Measurements from ENCODE around the gene PDIA5.

Gene PDIA5

DNA sequence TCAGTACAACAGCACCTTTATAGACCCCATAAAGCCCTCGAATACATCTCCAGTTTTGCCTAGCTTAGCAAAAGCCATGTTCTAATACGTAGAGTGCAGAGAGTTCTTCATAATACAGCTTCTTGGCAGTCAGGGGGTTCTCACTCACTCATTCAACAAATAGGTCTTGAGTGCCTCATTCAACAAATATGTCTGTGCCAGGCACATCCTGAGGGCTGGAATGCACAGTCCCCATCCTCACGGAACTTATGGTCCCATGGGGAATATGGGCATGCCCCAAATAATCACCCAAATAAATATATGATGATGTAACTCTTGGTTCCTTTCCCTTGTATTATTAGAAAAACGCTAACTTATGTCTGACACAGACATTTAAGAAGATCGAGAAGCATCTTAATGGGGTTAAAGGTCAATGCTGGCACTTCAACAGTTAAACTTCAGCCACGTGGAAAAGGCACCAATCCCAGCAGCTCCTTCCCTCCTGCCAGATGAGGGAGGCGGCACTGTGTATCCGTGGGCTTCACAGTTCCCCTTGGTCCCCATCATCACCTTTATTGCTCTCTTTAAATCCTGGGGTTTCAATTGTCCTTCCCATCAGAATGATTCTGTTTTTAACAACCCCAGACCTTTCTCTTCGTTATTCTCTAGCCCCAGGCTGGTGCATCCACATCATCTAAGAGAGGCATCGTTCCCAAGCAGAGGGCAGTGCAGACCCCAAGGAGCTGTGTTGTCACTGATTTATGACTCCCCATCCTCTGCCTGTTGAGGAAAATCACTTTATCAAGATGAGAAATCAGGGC lies 20.4 kb upstream of the PDIA5 start:
- Histone ChIP-seq H3K4me1 (ENCODE audit: control insufficient read depth, low read length) (no peaks in the 10 kb centered on the region), H3K36me3 (ENCODE audit: control insufficient read depth, low read length) (no peaks in the 10 kb centered on the region), H4K20me1 (ENCODE audit: control insufficient read depth, insufficient read depth, low read depth, low read length) (no peaks in the 10 kb centered on the region), H3K9me3 (ENCODE audit: control insufficient read depth, insufficient read depth, low read length) (no peaks in the 10 kb centered on the region), H3K4me3 (ENCODE audit: low read length) (no peak overlapping the region), H3K27me3 (ENCODE audit: control insufficient read depth, low read length) (peaks cover 32% of the 10 kb centered on the region), H3K9me2 (replicated peaks; ENCODE audit: control insufficient read depth, low read length) (no peaks in the 10 kb centered on the region), H3K79me2 (ENCODE audit: control insufficient read depth, low read length) (no peaks in the 10 kb centered on the region), H3K4me2 (ENCODE audit: low read length) (no peak overlapping the region), H3K27ac (ENCODE audit: low read depth, low read length) (no peak overlapping the region), H3F3A (ENCODE audit: control insufficient read depth, insufficient read depth) (no peaks in the 10 kb centered on the region)
- TF ChIP-seq EZH2phosphoT487 (IDR thresholded peaks at IDR 0.05; ENCODE audit: borderline replicate concordance, low read length): no peak
- TF ChIP-seq, protein P1, sequence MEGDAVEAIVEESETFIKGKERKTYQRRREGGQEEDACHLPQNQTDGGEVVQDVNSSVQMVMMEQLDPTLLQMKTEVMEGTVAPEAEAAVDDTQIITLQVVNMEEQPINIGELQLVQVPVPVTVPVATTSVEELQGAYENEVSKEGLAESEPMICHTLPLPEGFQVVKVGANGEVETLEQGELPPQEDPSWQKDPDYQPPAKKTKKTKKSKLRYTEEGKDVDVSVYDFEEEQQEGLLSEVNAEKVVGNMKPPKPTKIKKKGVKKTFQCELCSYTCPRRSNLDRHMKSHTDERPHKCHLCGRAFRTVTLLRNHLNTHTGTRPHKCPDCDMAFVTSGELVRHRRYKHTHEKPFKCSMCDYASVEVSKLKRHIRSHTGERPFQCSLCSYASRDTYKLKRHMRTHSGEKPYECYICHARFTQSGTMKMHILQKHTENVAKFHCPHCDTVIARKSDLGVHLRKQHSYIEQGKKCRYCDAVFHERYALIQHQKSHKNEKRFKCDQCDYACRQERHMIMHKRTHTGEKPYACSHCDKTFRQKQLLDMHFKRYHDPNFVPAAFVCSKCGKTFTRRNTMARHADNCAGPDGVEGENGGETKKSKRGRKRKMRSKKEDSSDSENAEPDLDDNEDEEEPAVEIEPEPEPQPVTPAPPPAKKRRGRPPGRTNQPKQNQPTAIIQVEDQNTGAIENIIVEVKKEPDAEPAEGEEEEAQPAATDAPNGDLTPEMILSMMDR (IDR thresholded peaks at IDR 0.05; ENCODE audit: low read depth, low read length, poor library complexity, severe bottlenecking): no peak

DNA sequence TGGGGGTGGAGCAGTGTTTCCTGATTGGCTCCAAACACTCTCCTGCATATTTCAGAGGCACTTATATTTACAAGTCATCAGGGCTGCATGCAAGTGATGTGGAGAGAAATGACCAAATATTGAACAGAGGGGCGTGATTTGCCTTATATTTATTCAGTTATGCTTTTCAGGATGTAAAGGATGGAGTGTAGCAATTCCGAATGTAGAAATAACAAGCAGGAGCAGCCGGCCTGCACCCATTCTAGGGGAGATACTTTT lies 19.8 kb upstream of the PDIA5 start:
- Histone ChIP-seq H4K20me1 (ENCODE audit: control insufficient read depth, insufficient read depth, low read depth, low read length) (no peaks in the 10 kb centered on the region), H3K36me3 (ENCODE audit: control insufficient read depth, low read length) (no peaks in the 10 kb centered on the region), H3K4me1 (ENCODE audit: control insufficient read depth, low read length) (no peaks in the 10 kb centered on the region), H3F3A (ENCODE audit: control insufficient read depth, insufficient read depth) (no peaks in the 10 kb centered on the region), H3K4me2 (ENCODE audit: low read length) (no peak overlapping the region), H3K79me2 (ENCODE audit: control insufficient read depth, low read length) (no peaks in the 10 kb centered on the region), H3K9me3 (ENCODE audit: control insufficient read depth, insufficient read depth, low read length) (no peaks in the 10 kb centered on the region), H3K4me3 (ENCODE audit: low read length) (no peak overlapping the region), H3K27me3 (ENCODE audit: control insufficient read depth, low read length) (peaks cover 32% of the 10 kb centered on the region), H3K9me2 (replicated peaks; ENCODE audit: control insufficient read depth, low read length) (no peaks in the 10 kb centered on the region), H3K27ac (ENCODE audit: low read depth, low read length) (no peak overlapping the region)
- no peak for TF ChIP-seq EZH2phosphoT487 (IDR thresholded peaks at IDR 0.05; ENCODE audit: borderline replicate concordance, low read length)
- TF ChIP-seq, protein P1 (IDR thresholded peaks at IDR 0.05; ENCODE audit: low read depth, low read length, poor library complexity, severe bottlenecking): no peak

DNA sequence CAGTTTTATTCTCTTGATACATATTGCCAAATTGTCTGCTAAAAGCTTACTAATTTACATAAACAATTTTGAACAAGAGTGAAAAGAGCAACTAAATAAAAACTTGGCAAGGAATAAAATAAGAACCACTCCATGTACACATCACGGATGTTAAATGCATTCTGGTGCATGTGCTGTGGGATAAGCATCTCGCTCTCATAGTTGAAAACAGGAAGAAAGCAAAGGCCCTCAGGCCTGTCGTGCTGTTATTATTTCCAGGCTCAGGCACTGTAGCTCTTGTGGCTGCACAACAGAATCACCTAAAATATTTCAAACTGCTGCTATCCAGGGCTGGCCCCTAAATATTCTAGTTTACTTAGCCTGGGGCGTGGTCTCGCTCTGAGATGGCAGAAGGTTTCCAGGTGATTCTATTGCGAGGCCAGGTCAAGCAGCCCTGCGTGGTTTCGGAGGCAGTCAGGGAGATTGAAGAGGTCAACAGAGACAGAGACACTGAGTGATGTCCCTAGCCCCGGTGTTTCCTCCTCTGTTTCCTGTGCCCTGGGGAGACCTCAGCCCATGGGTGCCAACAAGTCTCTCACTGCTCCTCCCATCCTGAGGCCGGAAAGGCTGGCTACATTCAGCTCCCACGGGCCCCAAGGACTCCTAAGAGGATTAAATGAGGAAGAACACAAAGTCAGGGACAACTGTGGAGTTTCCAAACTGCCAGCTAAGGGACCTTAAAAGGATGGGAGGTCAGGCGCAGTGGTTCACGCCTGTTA lies 18.2 kb upstream of the PDIA5 start:
- no peaks in the 10 kb centered on the region for H3K9me3 ChIP-seq (ENCODE audit: control insufficient read depth, insufficient read depth, low read length)
- H3K36me3 ChIP-seq (ENCODE audit: control insufficient read depth, low read length): no peaks in the 10 kb centered on the region
- H3K4me1 ChIP-seq (ENCODE audit: control insufficient read depth, low read length): no peaks in the 10 kb centered on the region
- H3K27ac ChIP-seq (ENCODE audit: low read depth, low read length): no peak overlapping the region
- no peaks in the 10 kb centered on the region for H3K79me2 ChIP-seq (ENCODE audit: control insufficient read depth, low read length)
- peaks cover 29% of the 10 kb centered on the region for H3K27me3 ChIP-seq (ENCODE audit: control insufficient read depth, low read length)
- H3K9me2 ChIP-seq (replicated peaks; ENCODE audit: control insufficient read depth, low read length): no peaks in the 10 kb centered on the region
- no peak overlapping the region for H3K4me2 ChIP-seq (ENCODE audit: low read length)
- H3F3A ChIP-seq (ENCODE audit: control insufficient read depth, insufficient read depth): no peaks in the 10 kb centered on the region
- TF ChIP-seq, protein P1 (IDR thresholded peaks at IDR 0.05; ENCODE audit: low read depth, low read length, poor library complexity, severe bottlenecking): no peak
- TF ChIP-seq EZH2phosphoT487 (IDR thresholded peaks at IDR 0.05; ENCODE audit: borderline replicate concordance, low read length): no peak
- H4K20me1 ChIP-seq (ENCODE audit: control insufficient read depth, insufficient read depth, low read depth, low read length): no peaks in the 10 kb centered on the region
- no peak overlapping the region for H3K4me3 ChIP-seq (ENCODE audit: low read length)
